ENCODE data around the gene GLIS1. TPM values are rescaled to one million over a fixed set of nuclear protein-coding genes. Genes with fewer than 3 reads are reported as not detected.
A peak's percentile ranks its signal among the peaks of the same experiment; 100 is the strongest.

GLIS1 gene
- total and polyA plus RNA-seq, 2 experiments from 2014 or later = 0.77 to 0.95 TPM

DNA sequence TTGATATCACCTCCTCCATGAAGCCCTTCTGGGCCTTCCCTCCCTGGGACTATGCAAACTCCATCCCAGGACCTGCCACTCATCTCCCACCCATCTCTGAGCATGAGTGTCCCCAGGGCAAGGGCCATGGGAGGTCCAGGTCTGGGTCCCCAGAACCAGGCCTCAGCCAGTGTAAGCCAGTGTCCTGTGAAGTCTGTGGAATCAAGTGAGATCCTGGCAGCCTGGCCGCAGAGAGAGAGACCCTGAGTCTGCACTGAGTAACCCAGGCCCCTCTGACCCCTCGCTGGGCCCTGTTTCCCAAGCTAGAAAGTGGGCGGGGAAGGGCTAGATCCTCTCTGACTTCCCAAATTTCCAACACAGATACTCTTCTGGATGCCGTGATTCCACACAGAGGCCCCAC lies 147.0 kb downstream of the GLIS1 start:
- H3K9me3 ChIP-seq (ENCODE audit: low read depth) = no peaks in the 10 kb centered on the region
- H3K27me3 ChIP-seq = no peaks in the 10 kb centered on the region
- TF ChIP-seq, protein P1, sequence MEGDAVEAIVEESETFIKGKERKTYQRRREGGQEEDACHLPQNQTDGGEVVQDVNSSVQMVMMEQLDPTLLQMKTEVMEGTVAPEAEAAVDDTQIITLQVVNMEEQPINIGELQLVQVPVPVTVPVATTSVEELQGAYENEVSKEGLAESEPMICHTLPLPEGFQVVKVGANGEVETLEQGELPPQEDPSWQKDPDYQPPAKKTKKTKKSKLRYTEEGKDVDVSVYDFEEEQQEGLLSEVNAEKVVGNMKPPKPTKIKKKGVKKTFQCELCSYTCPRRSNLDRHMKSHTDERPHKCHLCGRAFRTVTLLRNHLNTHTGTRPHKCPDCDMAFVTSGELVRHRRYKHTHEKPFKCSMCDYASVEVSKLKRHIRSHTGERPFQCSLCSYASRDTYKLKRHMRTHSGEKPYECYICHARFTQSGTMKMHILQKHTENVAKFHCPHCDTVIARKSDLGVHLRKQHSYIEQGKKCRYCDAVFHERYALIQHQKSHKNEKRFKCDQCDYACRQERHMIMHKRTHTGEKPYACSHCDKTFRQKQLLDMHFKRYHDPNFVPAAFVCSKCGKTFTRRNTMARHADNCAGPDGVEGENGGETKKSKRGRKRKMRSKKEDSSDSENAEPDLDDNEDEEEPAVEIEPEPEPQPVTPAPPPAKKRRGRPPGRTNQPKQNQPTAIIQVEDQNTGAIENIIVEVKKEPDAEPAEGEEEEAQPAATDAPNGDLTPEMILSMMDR (IDR thresholded peaks at IDR 0.05; ENCODE audit: low read depth, low read length) = no peak
- H3K4me1 ChIP-seq (ENCODE audit: low read depth) = no peaks in the 10 kb centered on the region
- no peak overlapping the region for H3K4me3 ChIP-seq
- no peak overlapping the region for H3K27ac ChIP-seq
- no peak for DNase-seq (ENCODE audit: low read depth in 1 of 2, low spot score in 1 of 2)
- H3K36me3 ChIP-seq = no peaks in the 10 kb centered on the region

DNA sequence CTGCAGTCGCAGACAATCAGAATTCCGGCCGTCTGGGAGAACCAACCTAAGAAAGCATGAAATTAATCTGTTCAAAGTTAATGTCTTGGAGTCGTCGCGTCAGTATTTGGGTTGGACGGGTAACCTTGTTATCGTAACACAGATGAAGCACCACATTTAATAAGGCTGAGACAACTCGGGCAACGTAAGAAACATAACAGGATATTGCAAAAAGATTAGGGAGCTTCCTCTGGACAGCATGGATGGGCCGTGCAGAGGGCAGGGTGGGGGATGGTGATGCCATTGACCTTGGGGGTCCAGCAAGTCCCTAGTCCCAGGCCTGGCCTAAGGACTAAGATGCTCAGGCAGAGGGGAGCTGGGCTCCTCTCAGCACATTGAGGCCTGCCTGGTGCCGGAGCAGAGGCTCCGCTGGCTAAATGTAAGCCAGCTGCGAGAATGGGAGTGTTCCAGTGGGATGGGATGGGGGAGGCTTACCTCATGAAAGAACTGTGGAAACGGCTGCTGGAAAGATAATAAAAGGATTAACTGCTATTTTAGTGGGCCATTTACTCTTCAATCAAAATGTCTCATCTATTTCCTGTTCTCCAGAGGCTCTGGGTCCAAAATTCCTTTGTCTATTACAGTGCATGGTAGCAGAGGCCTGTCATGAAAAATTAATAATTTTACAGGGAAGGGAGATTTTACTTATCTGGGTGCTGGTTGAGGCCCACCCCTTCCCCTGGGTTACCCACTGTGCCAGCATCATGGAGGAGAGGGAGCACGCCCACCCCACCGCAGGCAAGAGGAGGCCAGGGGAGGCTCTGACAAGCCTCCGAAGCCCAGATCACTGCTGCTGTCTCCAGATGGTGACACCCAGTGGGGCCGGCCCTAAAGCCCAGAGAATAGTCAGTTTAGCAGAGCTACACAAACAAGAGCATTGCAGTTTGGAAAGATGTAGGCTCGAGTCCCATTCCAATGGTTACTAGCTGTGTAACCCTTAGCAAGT lies 148.1 kb downstream of the GLIS1 start:
- no peak overlapping the region for H3K27ac ChIP-seq
- peak in 1 of 2 donors; percentile 78 for DNase-seq (ENCODE audit: low read depth in 1 of 2, low spot score in 1 of 2)
- TF ChIP-seq, protein P1 (IDR thresholded peaks at IDR 0.05; ENCODE audit: low read depth, low read length) = no peak
- no peak overlapping the region for H3K4me3 ChIP-seq
- no peaks in the 10 kb centered on the region for H3K36me3 ChIP-seq
- no peaks in the 10 kb centered on the region for H3K27me3 ChIP-seq
- H3K4me1 ChIP-seq (ENCODE audit: low read depth) = no peaks in the 10 kb centered on the region
- H3K9me3 ChIP-seq (ENCODE audit: low read depth) = no peaks in the 10 kb centered on the region

DNA sequence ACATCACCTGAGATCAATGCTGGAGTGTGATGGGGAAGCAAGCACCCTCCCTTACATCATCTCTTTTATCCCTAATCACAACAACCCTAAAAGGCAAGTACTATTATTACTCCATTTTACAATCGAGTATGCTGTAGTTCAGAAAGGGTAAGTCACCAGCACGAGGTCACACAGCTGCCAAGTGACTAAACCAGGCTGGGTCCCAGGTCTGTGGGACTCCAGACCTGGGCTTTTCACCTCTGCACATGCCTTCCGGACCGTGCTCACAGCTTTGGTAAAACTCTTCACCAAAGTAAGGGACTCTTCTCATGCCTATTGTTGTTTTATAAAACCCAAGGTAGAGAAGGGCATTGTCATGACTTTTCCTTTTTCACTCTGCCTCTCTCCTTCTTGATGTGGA lies 148.9 kb downstream of the GLIS1 start:
- no peaks in the 10 kb centered on the region for H3K4me1 ChIP-seq (ENCODE audit: low read depth)
- H3K36me3 ChIP-seq = no peaks in the 10 kb centered on the region
- TF ChIP-seq, protein P1 (IDR thresholded peaks at IDR 0.05; ENCODE audit: low read depth, low read length) = no peak
- no peak for DNase-seq (ENCODE audit: low read depth in 1 of 2, low spot score in 1 of 2)
- H3K27me3 ChIP-seq = no peaks in the 10 kb centered on the region
- H3K9me3 ChIP-seq (ENCODE audit: low read depth) = no peaks in the 10 kb centered on the region
- H3K4me3 ChIP-seq = no peak overlapping the region
- H3K27ac ChIP-seq = no peak overlapping the region

DNA sequence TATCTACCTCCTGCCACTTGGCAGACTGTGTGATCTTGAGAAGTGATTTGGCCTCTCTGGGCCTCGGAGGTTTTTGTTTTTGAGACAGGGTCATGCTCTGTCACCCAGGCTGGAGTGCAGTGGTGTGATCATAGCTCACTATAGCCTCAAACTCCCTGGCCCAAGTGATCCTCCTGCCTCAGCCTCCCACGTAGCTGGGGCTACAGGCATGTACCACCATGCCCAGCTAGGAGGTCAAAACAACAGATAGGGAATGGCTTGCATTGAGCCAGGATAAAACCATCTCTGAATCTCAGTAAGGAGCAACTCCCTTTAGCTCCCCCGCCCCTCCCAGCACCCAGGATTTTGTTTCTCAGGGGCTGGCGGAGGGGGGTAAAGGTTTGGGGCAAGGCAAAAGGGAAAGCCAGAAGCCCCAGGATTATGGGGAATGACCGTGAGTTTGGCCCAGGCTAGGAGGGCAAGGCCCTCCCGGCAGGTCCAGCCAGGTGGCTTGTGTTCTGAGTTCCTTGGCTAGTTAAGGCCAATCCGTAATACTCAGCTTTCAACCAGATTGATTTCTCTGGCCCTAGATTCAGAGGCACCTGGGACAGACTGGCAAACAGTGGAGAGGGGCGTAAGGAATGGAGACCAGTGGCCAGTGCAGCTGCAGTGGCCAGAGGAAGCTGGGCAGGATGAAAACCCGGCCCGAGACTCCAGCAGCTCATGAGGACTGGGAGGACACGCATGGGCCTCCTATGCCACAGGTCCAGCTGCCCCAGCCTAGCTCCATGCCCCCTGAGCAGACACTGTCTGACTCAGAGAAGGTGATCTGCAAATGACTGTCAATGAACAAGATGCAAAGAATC lies 149.7 kb downstream of the GLIS1 start:
- DNase-seq (ENCODE audit: low read depth in 1 of 2, low spot score in 1 of 2) = no peak
- Histone ChIP-seq H3K4me1 (ENCODE audit: low read depth) (no peaks in the 10 kb centered on the region), H3K36me3 (no peaks in the 10 kb centered on the region), H3K27me3 (no peaks in the 10 kb centered on the region), H3K9me3 (ENCODE audit: low read depth) (no peaks in the 10 kb centered on the region), H3K4me3 (no peak overlapping the region), H3K27ac (no peak overlapping the region)
- TF ChIP-seq, protein P1 (IDR thresholded peaks at IDR 0.05; ENCODE audit: low read depth, low read length) = no peak

DNA sequence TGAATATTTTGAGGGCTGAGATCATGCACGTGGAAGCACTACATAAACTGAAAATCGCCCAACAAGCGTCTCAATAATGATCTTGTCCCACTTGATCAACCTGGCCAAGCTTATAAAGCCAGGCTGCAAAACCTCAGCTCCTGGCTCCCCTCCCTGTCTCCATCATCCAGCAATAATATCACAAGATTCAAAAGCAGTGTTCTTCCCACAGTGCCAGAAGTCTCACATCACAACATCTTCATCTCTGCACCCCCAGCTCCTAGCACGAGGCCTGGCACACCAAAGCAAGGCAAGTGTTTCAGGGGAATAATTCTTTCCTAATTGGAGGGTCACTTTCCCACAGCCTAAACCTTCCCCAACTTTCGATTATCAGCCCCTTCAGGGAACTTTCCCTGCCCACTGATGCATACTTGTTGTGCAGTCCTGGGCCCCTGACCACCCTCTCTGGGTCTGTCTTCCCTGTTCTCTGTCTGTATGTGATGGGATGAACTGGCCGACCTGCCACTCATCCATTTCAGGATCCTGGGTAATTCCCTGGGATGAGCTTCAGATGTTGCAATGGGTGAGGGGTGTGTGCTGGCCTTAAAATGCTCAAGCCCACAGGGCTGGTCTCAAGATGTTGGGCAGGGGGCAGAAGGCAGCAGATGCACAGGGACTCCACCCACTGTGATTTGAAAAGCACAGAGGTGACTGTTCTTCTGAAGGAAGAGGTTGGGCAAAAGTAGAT lies 150.7 kb downstream of the GLIS1 start:
- H3K27me3 ChIP-seq = no peaks in the 10 kb centered on the region

More for the DNA sequence above, 150.7 kb downstream of the GLIS1 start:
- no peak overlapping the region for H3K4me3 ChIP-seq
- DNase-seq (ENCODE audit: low read depth in 1 of 2, low spot score in 1 of 2) = no peak
- no peaks in the 10 kb centered on the region for H3K4me1 ChIP-seq (ENCODE audit: low read depth)
- H3K27ac ChIP-seq = no peak overlapping the region
- TF ChIP-seq, protein P1 (IDR thresholded peaks at IDR 0.05; ENCODE audit: low read depth, low read length) = no peak
- no peaks in the 10 kb centered on the region for H3K36me3 ChIP-seq
- no peaks in the 10 kb centered on the region for H3K9me3 ChIP-seq (ENCODE audit: low read depth)

Data from cardiac muscle cell (in vitro differentiated cells and primary cell).